ENCODE measurements around the gene ELP4.
A peak's percentile ranks its signal among the peaks of the same experiment; 100 is the strongest.

The ELP4 gene

DNA sequence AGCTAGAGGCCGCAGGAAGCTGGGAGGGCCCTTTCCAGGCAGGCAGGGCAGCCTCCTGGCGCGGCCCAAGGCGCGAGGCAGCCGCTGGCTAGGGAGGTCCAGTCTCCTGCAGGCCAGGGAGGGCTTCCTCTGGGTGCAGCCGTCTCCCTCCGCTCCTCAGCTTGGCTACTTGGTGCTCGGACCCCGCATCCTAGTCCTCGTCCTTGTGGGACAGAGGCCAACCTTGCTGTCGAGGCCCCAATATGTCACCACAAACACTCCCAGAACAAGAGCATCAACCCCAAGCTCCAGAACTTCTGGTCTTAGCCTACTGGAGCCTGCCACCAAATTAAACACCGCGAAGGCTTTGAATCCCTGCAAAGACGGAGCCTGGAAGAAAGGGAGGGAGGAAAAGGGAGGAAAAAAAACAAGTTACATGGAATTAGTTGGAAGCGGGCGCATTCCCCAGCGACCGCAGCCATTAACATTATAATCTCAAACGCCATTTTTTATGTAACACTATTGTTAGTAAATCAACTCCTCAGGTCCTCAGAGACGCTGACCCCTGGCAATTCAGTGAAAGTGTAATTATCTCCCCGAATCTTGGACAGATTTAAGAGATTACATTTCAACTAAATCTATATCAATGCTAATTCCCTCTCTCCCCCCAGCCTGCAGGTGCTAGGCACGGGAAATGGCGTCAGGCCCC, 314.2 kb downstream of the ELP4 start:
- DNase-seq: peak; percentile 21
- Mint-ChIP-seq H3K9me3 (no peaks in the 10 kb centered on the region), H3K36me3 (ENCODE audit: low read depth) (no peaks in the 10 kb centered on the region), H3K27me3 (ENCODE audit: low read depth, poor library complexity) (no peaks in the 10 kb centered on the region), H3K27ac (no peak overlapping the region), H3K4me1 (peaks cover 5% of the 10 kb centered on the region), H3K4me3 (no peak overlapping the region)
- TF ChIP-seq, protein P1, sequence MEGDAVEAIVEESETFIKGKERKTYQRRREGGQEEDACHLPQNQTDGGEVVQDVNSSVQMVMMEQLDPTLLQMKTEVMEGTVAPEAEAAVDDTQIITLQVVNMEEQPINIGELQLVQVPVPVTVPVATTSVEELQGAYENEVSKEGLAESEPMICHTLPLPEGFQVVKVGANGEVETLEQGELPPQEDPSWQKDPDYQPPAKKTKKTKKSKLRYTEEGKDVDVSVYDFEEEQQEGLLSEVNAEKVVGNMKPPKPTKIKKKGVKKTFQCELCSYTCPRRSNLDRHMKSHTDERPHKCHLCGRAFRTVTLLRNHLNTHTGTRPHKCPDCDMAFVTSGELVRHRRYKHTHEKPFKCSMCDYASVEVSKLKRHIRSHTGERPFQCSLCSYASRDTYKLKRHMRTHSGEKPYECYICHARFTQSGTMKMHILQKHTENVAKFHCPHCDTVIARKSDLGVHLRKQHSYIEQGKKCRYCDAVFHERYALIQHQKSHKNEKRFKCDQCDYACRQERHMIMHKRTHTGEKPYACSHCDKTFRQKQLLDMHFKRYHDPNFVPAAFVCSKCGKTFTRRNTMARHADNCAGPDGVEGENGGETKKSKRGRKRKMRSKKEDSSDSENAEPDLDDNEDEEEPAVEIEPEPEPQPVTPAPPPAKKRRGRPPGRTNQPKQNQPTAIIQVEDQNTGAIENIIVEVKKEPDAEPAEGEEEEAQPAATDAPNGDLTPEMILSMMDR (IDR thresholded peaks at IDR 0.05): no peak

DNA sequence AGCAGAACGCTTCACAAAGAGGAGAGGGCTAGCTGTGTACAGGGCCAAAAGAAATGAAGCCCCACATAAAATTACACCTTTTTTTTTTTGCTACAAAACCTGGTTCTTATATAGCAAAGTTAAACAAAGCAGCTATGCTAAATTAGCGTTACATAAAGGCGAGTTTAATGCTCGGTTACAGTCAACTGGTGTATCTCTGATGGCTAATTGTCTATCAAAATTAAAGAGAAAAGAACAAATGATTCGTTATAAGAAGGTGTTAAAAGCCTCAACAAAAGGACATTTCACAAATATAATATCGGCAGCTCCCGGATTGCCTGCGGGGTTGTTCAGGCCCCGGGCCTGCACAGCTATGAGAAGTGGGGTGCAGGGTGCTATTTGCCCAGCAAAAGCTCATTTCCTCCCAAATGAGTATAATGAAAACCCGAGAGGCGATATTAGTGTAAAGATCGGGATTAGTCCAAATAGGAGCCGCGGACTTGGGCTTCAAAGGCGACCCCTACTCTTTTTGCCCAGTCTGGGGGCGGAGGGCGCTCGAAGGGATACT, 314.8 kb downstream of the ELP4 start:
- no peaks in the 10 kb centered on the region for H3K36me3 Mint-ChIP-seq (ENCODE audit: low read depth)
- TF ChIP-seq, protein P1 (IDR thresholded peaks at IDR 0.05): no peak
- H3K4me1 Mint-ChIP-seq: peaks cover 5% of the 10 kb centered on the region
- H3K9me3 Mint-ChIP-seq: no peaks in the 10 kb centered on the region
- no peak for DNase-seq
- H3K27ac Mint-ChIP-seq: no peak overlapping the region
- H3K27me3 Mint-ChIP-seq (ENCODE audit: low read depth, poor library complexity): no peaks in the 10 kb centered on the region
- no peak overlapping the region for H3K4me3 Mint-ChIP-seq

DNA sequence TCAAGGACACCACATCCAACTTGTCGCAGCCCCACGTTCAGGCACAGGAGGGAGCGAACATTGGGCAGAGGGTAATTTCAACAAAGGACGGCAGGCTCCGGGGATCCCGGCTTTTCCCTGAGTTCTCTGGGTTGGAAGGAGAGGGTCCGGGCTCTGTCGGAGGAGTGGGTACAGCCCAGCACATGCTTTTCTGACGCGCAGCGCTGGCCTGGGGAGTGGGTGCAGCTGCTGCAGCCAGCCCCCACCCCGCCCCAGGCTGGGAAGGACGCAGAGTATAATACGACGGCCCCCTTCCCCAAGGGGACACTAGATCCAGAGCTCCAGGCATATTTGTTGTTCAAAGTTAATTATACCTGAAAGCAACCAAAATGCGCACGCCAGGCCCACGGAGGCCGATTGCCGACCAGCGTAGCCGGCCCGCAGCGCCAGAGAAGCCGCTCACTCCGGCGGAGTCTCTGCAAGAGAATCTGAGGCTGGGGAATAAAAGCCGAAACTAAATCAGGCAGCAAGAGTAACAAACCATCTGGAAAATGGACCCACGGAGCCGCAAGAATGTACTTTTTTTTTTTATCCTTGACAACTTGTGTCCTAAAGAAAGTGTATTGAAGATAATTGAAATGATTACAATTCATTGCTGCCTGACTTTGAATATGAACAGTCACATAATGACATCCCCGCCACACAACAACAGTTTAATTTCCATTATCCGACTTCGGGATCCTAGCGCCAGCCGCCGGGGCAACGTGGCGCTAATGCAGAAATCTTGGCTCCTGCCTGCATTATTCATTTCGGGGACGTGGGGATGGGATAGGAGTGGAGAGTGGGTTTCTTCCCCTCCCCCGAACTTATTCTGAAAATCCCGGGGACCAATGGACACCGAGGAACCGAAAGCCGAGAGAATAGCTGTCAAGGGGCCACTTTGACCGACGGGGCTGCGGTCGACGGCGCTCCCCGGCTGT, 315.6 kb downstream of the ELP4 start:
- no peak overlapping the region for H3K4me3 Mint-ChIP-seq
- no peaks in the 10 kb centered on the region for H3K9me3 Mint-ChIP-seq
- no peaks in the 10 kb centered on the region for H3K27me3 Mint-ChIP-seq (ENCODE audit: low read depth, poor library complexity)
- H3K36me3 Mint-ChIP-seq (ENCODE audit: low read depth): no peaks in the 10 kb centered on the region
- H3K27ac Mint-ChIP-seq: no peak overlapping the region
- DNase-seq: peak; percentile 14
- H3K4me1 Mint-ChIP-seq: peaks cover 5% of the 10 kb centered on the region
- TF ChIP-seq, protein P1 (IDR thresholded peaks at IDR 0.05): no peak

DNA sequence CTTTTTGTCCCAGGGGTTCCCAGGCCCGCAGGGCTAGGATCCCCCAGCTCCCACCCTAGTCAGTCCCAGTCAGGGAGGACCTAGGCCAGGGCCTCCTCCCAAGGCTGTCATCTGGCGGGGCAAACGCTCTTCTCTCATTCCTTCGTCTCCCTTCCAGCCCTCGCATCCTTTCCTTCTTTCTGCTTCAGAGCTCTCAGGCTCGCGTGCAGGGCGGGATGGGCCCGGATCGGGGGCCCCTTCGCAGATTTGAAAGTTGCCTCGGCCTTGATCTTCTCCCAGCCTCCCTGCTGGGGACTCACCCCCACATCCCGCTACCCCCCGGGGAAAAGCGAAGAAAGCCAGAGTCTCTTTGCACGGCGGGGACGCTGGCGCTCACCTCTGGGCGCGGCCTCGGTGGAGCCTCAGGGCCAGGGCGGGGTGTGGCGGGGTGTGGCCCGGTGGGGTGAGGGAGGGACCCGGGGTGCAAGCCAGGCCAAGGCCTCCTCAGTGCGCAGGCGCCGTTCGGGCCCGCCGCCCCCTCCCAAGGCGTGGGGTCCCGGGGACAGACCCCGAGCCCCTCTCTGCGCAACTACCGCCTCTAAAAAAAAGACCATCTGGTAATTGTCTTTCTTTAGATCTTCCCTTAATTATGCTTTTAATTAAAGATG, 316.4 kb downstream of the ELP4 start:
- Mint-ChIP-seq H3K27me3 (ENCODE audit: low read depth, poor library complexity) (no peaks in the 10 kb centered on the region), H3K36me3 (ENCODE audit: low read depth) (no peaks in the 10 kb centered on the region), H3K4me3 (no peak overlapping the region), H3K27ac (no peak overlapping the region), H3K9me3 (no peaks in the 10 kb centered on the region), H3K4me1 (peaks cover 5% of the 10 kb centered on the region)
- TF ChIP-seq, protein P1 (IDR thresholded peaks at IDR 0.05): no peak
- DNase-seq: peak; percentile 18

DNA sequence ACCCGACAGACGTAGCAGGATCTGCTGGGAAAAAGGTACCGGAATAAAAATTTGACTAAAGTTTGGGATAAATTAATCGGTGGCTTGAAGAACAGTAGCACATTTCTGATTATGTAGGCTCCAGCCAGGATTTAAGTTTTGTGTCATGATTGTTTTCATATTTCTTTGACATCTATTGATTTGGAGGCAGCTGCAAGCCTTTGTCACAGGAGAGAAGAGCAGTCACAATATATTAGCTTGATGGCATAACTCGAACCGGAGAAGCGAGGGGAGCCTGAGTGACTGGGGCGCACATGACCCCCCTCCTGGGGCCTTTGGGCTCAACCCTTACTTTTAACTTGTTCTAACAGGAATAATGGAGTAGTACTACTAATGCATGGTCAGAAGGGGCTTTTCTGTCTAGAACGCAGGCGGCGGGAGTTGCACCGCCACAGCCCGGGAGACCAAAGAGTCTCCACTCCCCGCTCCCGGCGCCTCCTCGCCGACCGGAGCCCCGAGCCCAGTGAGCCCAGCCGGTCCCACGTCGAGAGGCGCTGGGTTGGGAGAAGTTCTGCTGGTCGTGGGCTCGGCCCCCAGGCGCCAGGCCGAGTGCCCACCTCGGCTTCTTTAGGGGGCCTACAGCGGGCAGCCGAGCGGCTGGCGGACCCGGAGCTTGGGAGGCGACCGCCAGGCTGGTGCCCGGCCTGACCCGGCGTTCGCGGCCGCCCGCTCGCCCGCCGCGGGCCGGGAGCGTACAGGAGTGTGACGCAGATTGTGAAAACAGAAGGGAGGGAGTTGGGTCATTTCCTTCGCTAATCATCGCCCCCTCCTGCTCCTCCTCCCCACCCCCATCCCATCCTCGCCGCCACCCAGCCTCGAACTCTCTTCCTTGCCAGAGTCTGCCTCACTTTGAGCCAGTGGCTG, 317.2 kb downstream of the ELP4 start:
- H3K27me3 Mint-ChIP-seq (ENCODE audit: low read depth, poor library complexity): no peaks in the 10 kb centered on the region
- H3K4me3 Mint-ChIP-seq: no peak overlapping the region
- TF ChIP-seq, protein P1 (IDR thresholded peaks at IDR 0.05): no peak
- peak; percentile 40 for DNase-seq
- H3K27ac Mint-ChIP-seq: no peak overlapping the region
- H3K9me3 Mint-ChIP-seq: no peaks in the 10 kb centered on the region
- H3K36me3 Mint-ChIP-seq (ENCODE audit: low read depth): no peaks in the 10 kb centered on the region
- H3K4me1 Mint-ChIP-seq: peaks cover 5% of the 10 kb centered on the region
